Mesendoderm (in vitro differentiated cells): ENCODE measurements around the gene CUX1.
"Not testable (repeated sequence)": the region's sequence is repeated elsewhere in the genome, so short reads cannot be mapped to it uniquely, and the experiment has no call there.

Experiments
- DNase-seq: peaks from one replicate; pipeline ENCODE4 v3.0.0; 2013
- H2AK5ac ChIP-seq: 2 replicates; pipeline ENCODE4 v1.6.1; 2013; ENCODE audit warnings: low read length, inconsistent platforms
- H2BK120ac ChIP-seq: 2 replicates; pipeline ENCODE4 v1.6.1; 2013; ENCODE audit warnings: low read depth, mild to moderate bottlenecking, low read length, moderate library complexity, mixed read lengths
- H2BK15ac ChIP-seq: replicated peaks from 2 replicates; pipeline ENCODE4 v1.6.1; 2013; ENCODE audit warnings: low read depth, mild to moderate bottlenecking, moderate library complexity
- H2BK5ac ChIP-seq: 2 replicates; pipeline ENCODE4 v1.6.1; 2013; ENCODE audit warnings: low read length, inconsistent platforms
- H3K18ac ChIP-seq: 2 replicates; pipeline ENCODE4 v1.6.1; 2013; ENCODE audit warnings: mild to moderate bottlenecking, low read length, mixed read lengths
- H3K23ac ChIP-seq: one replicate; pipeline ENCODE4 v1.6.1; 2013; ENCODE audit warnings: low read length
- H3K27ac ChIP-seq: 2 replicates; pipeline ENCODE4 v1.5.1; 2013; ENCODE audit warnings: low read depth, mild to moderate bottlenecking, inconsistent platforms, low read length, moderate library complexity
- H3K27me3 ChIP-seq: 2 replicates; pipeline ENCODE4 v1.6.1; 2013; ENCODE audit warnings: low read length, control low read depth, mild to moderate bottlenecking, inconsistent platforms; ENCODE audit not compliant: insufficient read depth, poor library complexity
- H3K36me3 ChIP-seq: 2 replicates; pipeline ENCODE4 v1.6.1; 2013; ENCODE audit warnings: low read length, inconsistent platforms; ENCODE audit not compliant: control insufficient read depth, insufficient read depth
- H3K4ac ChIP-seq: one replicate; pipeline ENCODE4 v1.6.1; 2013; ENCODE audit warnings: low read depth, mild to moderate bottlenecking, low read length, moderate library complexity
- H3K4me1 ChIP-seq: 2 replicates; pipeline ENCODE4 v1.6.1; 2013; ENCODE audit warnings: low read depth, low read length, inconsistent platforms; ENCODE audit not compliant: control insufficient read depth
- H3K4me2 ChIP-seq: 2 replicates; pipeline ENCODE4 v1.6.1; 2013; ENCODE audit warnings: low read length
- H3K4me3 ChIP-seq: 2 replicates; pipeline ENCODE4 v1.5.1; 2013; ENCODE audit warnings: mild to moderate bottlenecking, low read length
- H3K56ac ChIP-seq: one replicate; pipeline ENCODE4 v1.6.1; 2013; ENCODE audit warnings: low read length
- H3K79me1 ChIP-seq: 2 replicates; pipeline ENCODE4 v1.6.1; 2013; ENCODE audit warnings: low read length, inconsistent platforms
- H3K79me2 ChIP-seq: 2 replicates; pipeline ENCODE4 v1.6.1; 2013; ENCODE audit warnings: mild to moderate bottlenecking, low read length; ENCODE audit not compliant: control insufficient read depth, insufficient read depth
- H3K9ac ChIP-seq: 2 replicates; pipeline ENCODE4 v1.6.1; 2013; ENCODE audit warnings: low read length, inconsistent platforms
- H4K5ac ChIP-seq: one replicate; pipeline ENCODE4 v1.6.1; 2013; ENCODE audit warnings: low read length
- H4K8ac ChIP-seq: one replicate; pipeline ENCODE4 v1.6.1; 2013; ENCODE audit warnings: low read depth, mild to moderate bottlenecking, control low read depth, low read length, moderate library complexity
- WGBS: extraction: QIAGEN DNeasy Blood & Tissue Kit; methylation state at CpG from one replicate; pipeline ENCODE4 v1.1.7; 2013; ENCODE audit warnings: low lambda C conversion rate, missing lambda C conversion rate; ENCODE audit not compliant: insufficient coverage; ENCODE audit errors: extremely low coverage; 5-methylcytosine and 5-hydroxymethylcytosine counted together

Gene CUX1

GRCh38 chr7:102012112-102012830 lies 194.8 kb downstream of the CUX1 start:
- H2BK120ac ChIP-seq, H3K27ac ChIP-seq: not testable (repeated sequence)

GRCh38 chr7:102012941-102013461 lies 195.6 kb downstream of the CUX1 start:
- no peak overlapping the region for H4K8ac ChIP-seq
- no peak overlapping the region for H3K4me3 ChIP-seq
- no peak overlapping the region for H2BK5ac ChIP-seq
- no peak overlapping the region for H4K5ac ChIP-seq
- H3K27me3 ChIP-seq = no peaks in the 10 kb centered on the region
- H2BK15ac ChIP-seq = no peak overlapping the region
- H3K79me1 ChIP-seq = peaks cover 24% of the 10 kb centered on the region
- no CpG with 5 or more reads among the region's 9 CpGs for WGBS
- DNase-seq = no peak
- no peaks in the 10 kb centered on the region for H3K36me3 ChIP-seq
- H3K23ac ChIP-seq = no peak overlapping the region
- H3K4me1 ChIP-seq = no peaks in the 10 kb centered on the region
- no peak overlapping the region for H3K18ac ChIP-seq
- no peak overlapping the region for H2AK5ac ChIP-seq
- H3K56ac ChIP-seq = no peak overlapping the region
- no peak overlapping the region for H3K9ac ChIP-seq
- H2BK120ac ChIP-seq = no peak overlapping the region
- H3K4ac ChIP-seq = no peak overlapping the region
- no peak overlapping the region for H3K4me2 ChIP-seq
- no peak overlapping the region for H3K27ac ChIP-seq
- H3K79me2 ChIP-seq = peaks cover 5% of the 10 kb centered on the region

More at GRCh38 chr7:102012112-102012830, 194.8 kb downstream of the CUX1 start:
- not testable (repeated sequence) for H2BK15ac ChIP-seq, H3K27me3 ChIP-seq, H4K8ac ChIP-seq, DNase-seq, H2BK5ac ChIP-seq, H2AK5ac ChIP-seq, H3K4me3 ChIP-seq, H4K5ac ChIP-seq, H3K4me1 ChIP-seq, H3K4ac ChIP-seq, H3K9ac ChIP-seq, H3K79me2 ChIP-seq, H3K36me3 ChIP-seq, H3K18ac ChIP-seq, H3K23ac ChIP-seq, H3K56ac ChIP-seq, H3K4me2 ChIP-seq
- H3K79me1 ChIP-seq = peaks cover 24% of the 10 kb centered on the region
- WGBS = no CpG with 5 or more reads among the region's 13 CpGs

- no peak overlapping the region for H3K4me3 ChIP-seq
- no peak overlapping the region for H3K4me2 ChIP-seq
- H3K36me3 ChIP-seq = no peaks in the 10 kb centered on the region
- no peak overlapping the region for H4K5ac ChIP-seq
- no peak for DNase-seq
- no peak overlapping the region for H3K18ac ChIP-seq
- H2BK5ac ChIP-seq = no peak overlapping the region
- H3K27ac ChIP-seq = no peak overlapping the region
- H2BK120ac ChIP-seq = no peak overlapping the region
- H3K56ac ChIP-seq = no peak overlapping the region
- H2BK15ac ChIP-seq = no peak overlapping the region
- no CpG with 5 or more reads among the region's 12 CpGs for WGBS
- H3K79me2 ChIP-seq = peaks cover 7% of the 10 kb centered on the region
- H4K8ac ChIP-seq = no peak overlapping the region
- no peak overlapping the region for H2AK5ac ChIP-seq
- no peaks in the 10 kb centered on the region for H3K27me3 ChIP-seq
- H3K4me1 ChIP-seq = no peaks in the 10 kb centered on the region
- H3K23ac ChIP-seq = no peak overlapping the region
- peaks cover 20% of the 10 kb centered on the region for H3K79me1 ChIP-seq
- no peak overlapping the region for H3K9ac ChIP-seq
- no peak overlapping the region for H3K4ac ChIP-seq
Observed at GRCh38 chr7:102018876-102019275, 201.4 kb downstream of the CUX1 start.

- Histone ChIP-seq H3K27me3 (no peaks in the 10 kb centered on the region), H2BK5ac (no peak overlapping the region)
- no CpG with 5 or more reads among the region's 7 CpGs for WGBS
Observed at GRCh38 chr7:102019461-102019860, 202.0 kb downstream of the CUX1 start.

GRCh38 chr7:102021841-102022618 lies 204.6 kb downstream of the CUX1 start:
- WGBS = no CpG with 5 or more reads among the region's 24 CpGs
- Histone ChIP-seq H2BK15ac (no peak overlapping the region), H3K79me2 (peaks cover 10% of the 10 kb centered on the region), H3K4ac (no peak overlapping the region), H3K9ac (no peak overlapping the region), H4K5ac (no peak overlapping the region), H3K27ac (no peak overlapping the region), H3K27me3 (no peaks in the 10 kb centered on the region), H3K18ac (no peak overlapping the region), H3K4me3 (no peak overlapping the region), H2BK120ac (no peak overlapping the region), H3K4me1 (no peaks in the 10 kb centered on the region), H4K8ac (no peak overlapping the region), H3K79me1 (peaks cover 15% of the 10 kb centered on the region), H2AK5ac (no peak overlapping the region), H3K4me2 (no peak overlapping the region), H3K56ac (no peak overlapping the region), H2BK5ac (no peak overlapping the region), H3K23ac (no peak overlapping the region), H3K36me3 (no peaks in the 10 kb centered on the region)
- DNase-seq = no peak

More at GRCh38 chr7:102019461-102019860, 202.0 kb downstream of the CUX1 start:
- no peak overlapping the region for H3K23ac ChIP-seq
- H3K4me3 ChIP-seq = no peak overlapping the region
- no peak overlapping the region for H3K4ac ChIP-seq
- H2BK15ac ChIP-seq = no peak overlapping the region
- no peak overlapping the region for H3K18ac ChIP-seq
- H3K79me2 ChIP-seq = peaks cover 7% of the 10 kb centered on the region
- no peak for DNase-seq
- H4K5ac ChIP-seq = no peak overlapping the region
- H3K56ac ChIP-seq = no peak overlapping the region
- H2BK120ac ChIP-seq = no peak overlapping the region
- no peaks in the 10 kb centered on the region for H3K4me1 ChIP-seq
- no peaks in the 10 kb centered on the region for H3K36me3 ChIP-seq
- H2AK5ac ChIP-seq = no peak overlapping the region
- H3K9ac ChIP-seq = no peak overlapping the region
- no peak overlapping the region for H4K8ac ChIP-seq
- H3K79me1 ChIP-seq = peaks cover 17% of the 10 kb centered on the region
- no peak overlapping the region for H3K27ac ChIP-seq
- H3K4me2 ChIP-seq = no peak overlapping the region
